DND-41 (cell line): ENCODE results near the gene PEX7.

Experiments
- ATAC-seq: fragments of 200-7000 bp; cut with Tn5 transposase; 3 replicates; pipeline ENCODE4 v1.9.1; 2021; ENCODE audit warnings: low read depth; ENCODE audit not compliant: insufficient read depth
- DNase-seq: peaks from one replicate; pipeline ENCODE4 v3.0.0-alpha.2; 2020
- H2AFZ ChIP-seq: 2 replicates; pipeline ENCODE4 v1.6.0; 2012; ENCODE audit warnings: low read depth, low read length
- H3K27ac ChIP-seq: 2 replicates; pipeline ENCODE4 v1.5.1; 2012; ENCODE audit warnings: low read length, inconsistent platforms
- H3K27me3 ChIP-seq: fragments of 200-600 bp; sonication (generic); 2 replicates; pipeline ENCODE4 v1.6.0; 2012; ENCODE audit warnings: low read length, mild to moderate bottlenecking, inconsistent platforms; ENCODE audit not compliant: insufficient read depth, poor library complexity
- H3K36me3 ChIP-seq: 2 replicates; pipeline ENCODE4 v1.5.1; 2012; ENCODE audit warnings: low read length, inconsistent platforms; ENCODE audit not compliant: insufficient read depth
- H3K4me1 ChIP-seq: 2 replicates; pipeline ENCODE4 v1.5.1; 2012; ENCODE audit warnings: mild to moderate bottlenecking, low read length; ENCODE audit not compliant: insufficient read depth
- H3K4me2 ChIP-seq: 2 replicates; pipeline ENCODE4 v1.6.0; 2012; ENCODE audit warnings: mild to moderate bottlenecking, moderate library complexity, low read length, inconsistent platforms; ENCODE audit not compliant: insufficient read depth
- H3K4me3 ChIP-seq, 2 experiments: fragments of 200-600 bp in 1 of 2; shearing (Covaris generic) in 1 of 2; 2 replicates each; pipeline ENCODE4 v1.5.1; 2012 to 2016; ENCODE audit warnings: inconsistent platforms in 2 of 2, low read length in 2 of 2, mild to moderate bottlenecking in 2 of 2, low read depth in 1 of 2, moderate library complexity in 1 of 2
- H3K79me2 ChIP-seq: 2 replicates; pipeline ENCODE4 v1.6.0; 2012; ENCODE audit warnings: low read length, inconsistent platforms; ENCODE audit not compliant: insufficient read depth
- H3K9ac ChIP-seq: 2 replicates; pipeline ENCODE4 v1.6.0; 2012; ENCODE audit warnings: low read depth, mild to moderate bottlenecking, inconsistent platforms, low read length, moderate library complexity
- H3K9me3 ChIP-seq: 2 replicates; pipeline ENCODE4 v1.5.1; 2012; ENCODE audit warnings: low read length, moderate library complexity, mild to moderate bottlenecking, inconsistent platforms; ENCODE audit not compliant: insufficient read depth, severe bottlenecking
- H4K20me1 ChIP-seq: 2 replicates; pipeline ENCODE4 v1.6.0; 2012; ENCODE audit warnings: low read length; ENCODE audit not compliant: insufficient read depth
- EZH2 ChIP-seq: IDR thresholded peaks from 3 replicates; pipeline ENCODE4 v1.6.1; 2012; ENCODE audit warnings: borderline replicate concordance, low read depth, mild to moderate bottlenecking, moderate library complexity, low read length, inconsistent platforms; ENCODE audit not compliant: severe bottlenecking
- TF ChIP-seq, protein P1 (sequence below): IDR thresholded peaks from 2 replicates; pipeline ENCODE4 v1.5.1; 2012; ENCODE audit warnings: borderline replicate concordance, low read length, moderate library complexity, mild to moderate bottlenecking; ENCODE audit not compliant: poor library complexity, severe bottlenecking; ENCODE audit errors: extremely low read depth

PEX7 gene

GRCh38 chr6:136950436-136951126 lies 128.2 kb downstream of the PEX7 start:
- Histone ChIP-seq H3K9ac (no peak overlapping the region), H3K79me2 (no peaks in the 10 kb centered on the region), H3K27me3 (peaks cover 9% of the 10 kb centered on the region), H3K9me3 (no peaks in the 10 kb centered on the region), H3K4me1 (no peaks in the 10 kb centered on the region), H4K20me1 (no peaks in the 10 kb centered on the region), H3K27ac (no peak overlapping the region), H3K4me3 (no peak overlapping the region), H3K36me3 (no peaks in the 10 kb centered on the region), H3K4me2 (no peak overlapping the region), H2AFZ (no peak overlapping the region)
- ATAC-seq (no peak), DNase-seq (no peak)
- TF ChIP-seq, protein P1, sequence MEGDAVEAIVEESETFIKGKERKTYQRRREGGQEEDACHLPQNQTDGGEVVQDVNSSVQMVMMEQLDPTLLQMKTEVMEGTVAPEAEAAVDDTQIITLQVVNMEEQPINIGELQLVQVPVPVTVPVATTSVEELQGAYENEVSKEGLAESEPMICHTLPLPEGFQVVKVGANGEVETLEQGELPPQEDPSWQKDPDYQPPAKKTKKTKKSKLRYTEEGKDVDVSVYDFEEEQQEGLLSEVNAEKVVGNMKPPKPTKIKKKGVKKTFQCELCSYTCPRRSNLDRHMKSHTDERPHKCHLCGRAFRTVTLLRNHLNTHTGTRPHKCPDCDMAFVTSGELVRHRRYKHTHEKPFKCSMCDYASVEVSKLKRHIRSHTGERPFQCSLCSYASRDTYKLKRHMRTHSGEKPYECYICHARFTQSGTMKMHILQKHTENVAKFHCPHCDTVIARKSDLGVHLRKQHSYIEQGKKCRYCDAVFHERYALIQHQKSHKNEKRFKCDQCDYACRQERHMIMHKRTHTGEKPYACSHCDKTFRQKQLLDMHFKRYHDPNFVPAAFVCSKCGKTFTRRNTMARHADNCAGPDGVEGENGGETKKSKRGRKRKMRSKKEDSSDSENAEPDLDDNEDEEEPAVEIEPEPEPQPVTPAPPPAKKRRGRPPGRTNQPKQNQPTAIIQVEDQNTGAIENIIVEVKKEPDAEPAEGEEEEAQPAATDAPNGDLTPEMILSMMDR: no peak
- TF ChIP-seq EZH2: no peak

GRCh38 chr6:136952714-136953260 lies 130.4 kb downstream of the PEX7 start:
- Histone ChIP-seq H2AFZ (no peak overlapping the region), H4K20me1 (no peaks in the 10 kb centered on the region), H3K9ac (no peak overlapping the region), H3K79me2 (no peaks in the 10 kb centered on the region), H3K9me3 (no peaks in the 10 kb centered on the region), H3K4me3 (no peak overlapping the region), H3K4me1 (no peaks in the 10 kb centered on the region), H3K36me3 (no peaks in the 10 kb centered on the region), H3K27me3 (peaks cover 12% of the 10 kb centered on the region), H3K4me2 (no peak overlapping the region), H3K27ac (no peak overlapping the region)
- DNase-seq (peak; percentile 13), ATAC-seq (no peak)
- no peak for TF ChIP-seq EZH2

GRCh38 chr6:136955123-136955522 lies 132.7 kb downstream of the PEX7 start:
- H3K27me3 ChIP-seq: peaks cover 19% of the 10 kb centered on the region
- DNase-seq (no peak), ATAC-seq (no peak)
- no peak overlapping the region for H3K4me3 ChIP-seq
- TF ChIP-seq EZH2: no peak
- TF ChIP-seq, protein P1: no peak
- H3K4me1 ChIP-seq: no peaks in the 10 kb centered on the region
- H3K4me2 ChIP-seq: no peak overlapping the region
- no peak overlapping the region for H2AFZ ChIP-seq
- no peaks in the 10 kb centered on the region for H4K20me1 ChIP-seq
- H3K9me3 ChIP-seq: no peaks in the 10 kb centered on the region
- no peak overlapping the region for H3K27ac ChIP-seq
- no peak overlapping the region for H3K9ac ChIP-seq
- H3K79me2 ChIP-seq: no peaks in the 10 kb centered on the region
- H3K36me3 ChIP-seq: no peaks in the 10 kb centered on the region
